UCSD-AML1 (cell line): ENCODE results near the gene RNF121.

Source experiments
- DNase-seq: peaks from one replicate; lab custom pipeline; 2025; ENCODE audit not compliant: unreplicated experiment; lab: John Stamatoyannopoulos, UW

The RNF121 gene

GRCh38 chr11:72030472-72031045 lies 101.7 kb downstream of the RNF121 start:
- no peak for DNase-seq

GRCh38 chr11:72036687-72037086 lies 107.8 kb downstream of the RNF121 start:
- DNase-seq: no peak

GRCh38 chr11:72037554-72038311 lies 108.9 kb downstream of the RNF121 start:
- no peak for DNase-seq

GRCh38 chr11:72038491-72038890 lies 109.6 kb downstream of the RNF121 start:
- DNase-seq: no peak

GRCh38 chr11:72039031-72039855 lies 110.4 kb downstream of the RNF121 start:
- no peak for DNase-seq

- no peak for DNase-seq
Observed at GRCh38 chr11:72039856-72040401, 111.1 kb downstream of the RNF121 start.

GRCh38 chr11:72040491-72041363 lies 111.9 kb downstream of the RNF121 start:
- peak; percentile 83 for DNase-seq

GRCh38 chr11:72041364-72042063 lies 112.7 kb downstream of the RNF121 start:
- peak; percentile 62 for DNase-seq

GRCh38 chr11:72042064-72042745 lies 113.4 kb downstream of the RNF121 start:
- no peak for DNase-seq

- DNase-seq: no peak
Observed at GRCh38 chr11:72045849-72046248, 117.0 kb downstream of the RNF121 start.
